Measurements from ENCODE around the gene ARG2. TPM values are rescaled to one million over a fixed set of nuclear protein-coding genes. Genes with fewer than 3 reads are reported as not detected.

ARG2 gene
- total RNA-seq, 1 experiment from 2014 or later, result 7.0 TPM

GRCh38 chr14:67665868-67666267, 46.1 kb downstream of the ARG2 start:
- Histone ChIP-seq H3K9me2 (ENCODE audit: insufficient read depth) (no peaks in the 10 kb centered on the region), H3K9me3 (ENCODE audit: control insufficient read depth in 1 of 2, insufficient read depth in 1 of 2, low read depth in 1 of 2, low read length in 2 of 2) (no peaks in the 10 kb centered on the region), H3K4me2 (ENCODE audit: low read length) (no peak overlapping the region), H3K27me3 (ENCODE audit: insufficient read depth, low read length) (no peaks in the 10 kb centered on the region), H3K79me2 (ENCODE audit: insufficient read depth, low read length) (peaks cover 48% of the 10 kb centered on the region), H3K36me3 (ENCODE audit: control insufficient read depth in 1 of 2, insufficient read depth in 2 of 2, low read length in 2 of 2) (no peaks in the 10 kb centered on the region), H3K4me3 (replicated peaks in 1 of 2; ENCODE audit: low read depth in 1 of 2, low read length in 2 of 2) (no peak overlapping the region), H3K27ac (ENCODE audit: low read depth, low read length) (no peak overlapping the region), H3K4me1 (ENCODE audit: control insufficient read depth in 1 of 2, insufficient read depth in 2 of 2, low read length in 2 of 2) (no peaks in the 10 kb centered on the region), H3K9ac (ENCODE audit: low read length) (no peak overlapping the region), H2AFZ (ENCODE audit: low read depth, low read length, poor library complexity, severe bottlenecking) (no peak overlapping the region), H4K20me1 (ENCODE audit: insufficient read depth) (no peaks in the 10 kb centered on the region)
- ChIA-PET CTCF (interaction anchor here (0.9 to 4.9 kb wide), 5 partner anchors 39 to 239 kb away, joined by 3 to 77 read pairs (median 5); partner anchors contain the start of gene PIGH), POLR2A (no interaction called here), RAD21 (ENCODE audit: low non-redundant PET in 1 of 2, low total read pairs in 2 of 2, uncharacterized antibody in 2 of 2, unreplicated experiment in 2 of 2) (interaction anchor here (0.6 to 1.6 kb wide), 3 partner anchors 76 to 94 kb away, joined by 3 to 6 read pairs (median 3); no protein-coding TSS in a partner anchor)
- intact Hi-C loops (cut with micrococcal nuclease), result loop anchor here (2.0 to 5.0 kb wide), 2 partner anchors 36 to 139 kb away; partner anchors contain the start of gene RDH12
- DNase-seq (ENCODE audit: low read depth, low spot score) (no peak), ATAC-seq (no peak)
- TF ChIP-seq ELF1 (IDR thresholded peaks at IDR 0.05; ENCODE audit: borderline replicate concordance, low read depth) (no peak), ZBTB33 (IDR thresholded peaks at IDR 0.05; ENCODE audit: extremely low read depth, insufficient replicate concordance, low read length) (no peak), RAD21 (IDR thresholded peaks at IDR 0.05; ENCODE audit: low read depth) (no peak), CBX3 (IDR thresholded peaks at IDR 0.05; ENCODE audit: low read depth) (no peak), POLR2A (IDR thresholded peaks at IDR 0.05; ENCODE audit: borderline replicate concordance, extremely low read depth, insufficient read depth, insufficient read length) (no peak), EZH2phosphoT487 (IDR thresholded peaks at IDR 0.05; ENCODE audit: borderline replicate concordance) (no peak)
- BruUV-seq (replicated peaks), result no TSS peak
